SK-N-SH (cell line): ENCODE data around the gene ABR. TPM values are rescaled to one million over a fixed set of nuclear protein-coding genes. Genes with fewer than 3 reads are reported as not detected.

ENCODE experiments used
- CTCF ChIA-PET: fragments of 300-600, 350-600 bp; formaldehyde crosslinking; extraction: SDS; loops from one replicate; lab custom pipeline; 2021; lab: Yijun Ruan, JAX
- POLR2A ChIA-PET: fragments of 350-600 bp; sonication (Branson Sonifier 250); formaldehyde crosslinking; extraction: SDS; loops from one replicate; lab custom pipeline; 2020; ENCODE audit warnings: antibody characterized with exemption, inconsistent platforms; lab: Yijun Ruan, JAX
- DNase-seq: peaks from one replicate; pipeline ENCODE4 v3.0.0; 2012
- H2AFZ ChIP-seq: fragments of 200-600 bp; sonication (generic); 2 replicates; pipeline ENCODE4 v1.8.1; 2016; ENCODE audit warnings: antibody characterized with exemption, mild to moderate bottlenecking, low read depth
- H3F3A ChIP-seq: fragments of 200-600 bp; sonication (generic); replicated peaks from 2 replicates; pipeline ENCODE3; 2016; ENCODE audit warnings: antibody characterized with exemption, mild to moderate bottlenecking; ENCODE audit not compliant: insufficient read depth
- H3K27ac ChIP-seq, 2 experiments: fragments of 200-500 bp in 1 of 2; fragments of 200-600 bp in 1 of 2; sonication (Bioruptor generic) in 1 of 2; sonication (generic), shearing (Covaris generic) in 1 of 2; 2 replicates each; pipeline versions ENCODE4 v1.5.1 to v1.6.1; 2014 to 2016; ENCODE audit warnings: low read depth in 2 of 2, inconsistent platforms in 1 of 2, low read length in 1 of 2, mild to moderate bottlenecking in 1 of 2, mixed read lengths in 1 of 2
- H3K27me3 ChIP-seq: fragments of 200-600 bp; sonication (generic), shearing (Covaris generic); 2 replicates; pipeline ENCODE4 v1.6.1; 2016; ENCODE audit warnings: mixed run types; ENCODE audit not compliant: insufficient read depth
- H3K36me3 ChIP-seq, 2 experiments: fragments of 200-500 bp in 1 of 2; fragments of 200-600 bp in 1 of 2; sonication (Bioruptor generic) in 1 of 2; sonication (generic) in 1 of 2; replicated peaks in 1 of 2; 2 replicates each; pipeline versions ENCODE3 to v1.5.1; 2014 to 2016; ENCODE audit warnings: low read length in 1 of 2, mild to moderate bottlenecking in 1 of 2; ENCODE audit not compliant: insufficient read depth in 2 of 2, control insufficient read depth in 1 of 2
- H3K4me1 ChIP-seq, 2 experiments: fragments of 200-500 bp in 1 of 2; fragments of 200-600 bp in 1 of 2; sonication (Bioruptor generic) in 1 of 2; sonication (generic), shearing (Covaris generic) in 1 of 2; 2 replicates each; pipeline versions ENCODE4 v1.5.1 to v1.6.1; 2014 to 2016; ENCODE audit warnings: low read depth in 1 of 2, low read length in 1 of 2, mixed run types in 1 of 2; ENCODE audit not compliant: insufficient read depth in 2 of 2, control insufficient read depth in 1 of 2
- H3K4me2 ChIP-seq: fragments of 200-600 bp; sonication (generic), shearing (Covaris generic); 2 replicates; pipeline ENCODE4 v1.6.1; 2017; ENCODE audit warnings: mixed run types
- H3K4me3 ChIP-seq, 2 experiments: fragments of 200-500 bp in 1 of 2; fragments of 200-600 bp in 1 of 2; sonication (Bioruptor generic) in 1 of 2; sonication (generic), shearing (Covaris generic) in 1 of 2; 2 replicates each; pipeline versions ENCODE4 v1.5.1 to v1.8.1; 2014 to 2016; ENCODE audit warnings: low read depth in 2 of 2, inconsistent platforms in 1 of 2, low read length in 1 of 2, mild to moderate bottlenecking in 1 of 2, mixed read lengths in 1 of 2, moderate library complexity in 1 of 2
- H3K79me2 ChIP-seq: fragments of 200-600 bp; sonication (generic); 2 replicates; pipeline ENCODE4 v1.8.1; 2017; ENCODE audit warnings: mild to moderate bottlenecking; ENCODE audit not compliant: insufficient read depth
- H3K9ac ChIP-seq: fragments of 200-600 bp; sonication (generic); 2 replicates; pipeline ENCODE4 v1.6.1; 2017; ENCODE audit warnings: mixed run types
- H3K9me2 ChIP-seq: fragments of 200-600 bp; sonication (generic); 2 replicates; pipeline ENCODE4 v1.6.1; 2017; ENCODE audit warnings: mixed run types
- H3K9me3 ChIP-seq: fragments of 200-600 bp; sonication (generic); 2 replicates; pipeline ENCODE4 v1.6.1; 2017; ENCODE audit warnings: mixed run types, mild to moderate bottlenecking, moderate library complexity
- H4K20me1 ChIP-seq: fragments of 200-600 bp; sonication (generic); 2 replicates; pipeline ENCODE4 v1.6.1; 2017; ENCODE audit warnings: mild to moderate bottlenecking, mixed run types; ENCODE audit not compliant: insufficient read depth
- CHD2 ChIP-seq: fragments of 150-350 bp; IDR thresholded peaks from 2 replicates; pipeline ENCODE4 v1.6.1; 2018; ENCODE audit warnings: low read length; ENCODE audit not compliant: partially characterized antibody
- FOSL2 ChIP-seq: IDR thresholded peaks from 2 replicates; pipeline ENCODE4 v1.4.0; 2012; ENCODE audit warnings: low read depth, mild to moderate bottlenecking, moderate library complexity, borderline replicate concordance
- GABPA ChIP-seq: IDR thresholded peaks from 2 replicates; pipeline ENCODE4 v1.4.0; 2012; ENCODE audit warnings: low read depth, mild to moderate bottlenecking
- MAX ChIP-seq: IDR thresholded peaks from 2 replicates; pipeline ENCODE4 v1.4.0; 2012; ENCODE audit warnings: low read depth
- NFIC ChIP-seq: IDR thresholded peaks from 2 replicates; pipeline ENCODE4 v1.4.0; 2012; ENCODE audit warnings: borderline replicate concordance
- PBX3 ChIP-seq: IDR thresholded peaks from 2 replicates; pipeline ENCODE4; 2012
- SIN3A ChIP-seq: IDR thresholded peaks from 2 replicates; pipeline ENCODE4 v1.6.1; 2012; ENCODE audit warnings: low read depth, mild to moderate bottlenecking, low read length, moderate library complexity, borderline replicate concordance
- SMC3 ChIP-seq: IDR thresholded peaks from 2 replicates; pipeline ENCODE4 v1.6.1; 2012; ENCODE audit warnings: low read depth, low read length, improper control_type of control experiment
- TAF1 ChIP-seq: IDR thresholded peaks from 2 replicates; pipeline ENCODE4 v1.6.1; 2012; ENCODE audit warnings: low read depth, mild to moderate bottlenecking, low read length, moderate library complexity, borderline replicate concordance
- TEAD4 ChIP-seq: IDR thresholded peaks from 2 replicates; pipeline ENCODE4 v1.4.0; 2012; ENCODE audit warnings: mild to moderate bottlenecking, borderline replicate concordance; ENCODE audit not compliant: insufficient read depth
- USF2 ChIP-seq: fragments of 150-350 bp; IDR thresholded peaks from 2 replicates; pipeline ENCODE4 v1.6.1; 2017; ENCODE audit warnings: antibody characterized with exemption, low read length, low read depth, borderline replicate concordance
- WGBS: methylation state at CpG from one replicate; pipeline ENCODE4 v1.1.6; 2017; ENCODE audit warnings: low lambda C conversion rate; 5-methylcytosine and 5-hydroxymethylcytosine counted together
- polyA plus RNA-seq, 3 experiments: library from polyadenylated mRNA; depleted of rRNA; stranded (reverse); fragments of >200 nt; gene quantifications; 2 replicates each; pipeline ENCODE4 v1.2.3, GENCODE V29; 2012
- TF ChIP-seq, protein P1 (sequence below): fragments of 200-600 bp; sonication (generic); IDR thresholded peaks from 2 replicates; pipeline ENCODE4 v1.6.1; 2017; ENCODE audit warnings: antibody characterized with exemption, mild to moderate bottlenecking, moderate library complexity

ABR gene
- polyA plus RNA-seq, 1 of the 3 experiments (the other 2 are of a cell fraction) = 117 TPM

- CTCF ChIA-PET = interaction anchor here (0.6 to 5.1 kb wide), 59 partner anchors 8 to 604 kb away, joined by 3 to 155 read pairs (median 5); partner anchors contain the start of genes GEMIN4, GLOD4, MRM3 and TIMM22
- peaks cover 16% of the 10 kb centered on the region for H3K27me3 ChIP-seq
- no peak overlapping the region for H3K27ac ChIP-seq
- H3K4me1 ChIP-seq = peaks cover 0 to 10% of the 10 kb centered on the region in 2 experiments; a peak in 2 of 4 replicates
- H4K20me1 ChIP-seq = peaks cover 12% of the 10 kb centered on the region
- POLR2A ChIA-PET = interaction anchor here (0.9 to 1.2 kb wide), 2 partner anchors 186 to 199 kb away, joined by 3 to 8 read pairs; partner anchors contain the start of genes GLOD4 and MRM3
- H3K9me3 ChIP-seq = no peaks in the 10 kb centered on the region
- no peaks in the 10 kb centered on the region for H3K9me2 ChIP-seq
- TF ChIP-seq GABPA (no peak), USF2 (no peak), TAF1 (no peak), FOSL2 (no peak), PBX3 (no peak), SIN3A (no peak), TEAD4 (no peak), NFIC (no peak), CHD2 (no peak), SMC3 (no peak), MAX (no peak)
- TF ChIP-seq, protein P1, sequence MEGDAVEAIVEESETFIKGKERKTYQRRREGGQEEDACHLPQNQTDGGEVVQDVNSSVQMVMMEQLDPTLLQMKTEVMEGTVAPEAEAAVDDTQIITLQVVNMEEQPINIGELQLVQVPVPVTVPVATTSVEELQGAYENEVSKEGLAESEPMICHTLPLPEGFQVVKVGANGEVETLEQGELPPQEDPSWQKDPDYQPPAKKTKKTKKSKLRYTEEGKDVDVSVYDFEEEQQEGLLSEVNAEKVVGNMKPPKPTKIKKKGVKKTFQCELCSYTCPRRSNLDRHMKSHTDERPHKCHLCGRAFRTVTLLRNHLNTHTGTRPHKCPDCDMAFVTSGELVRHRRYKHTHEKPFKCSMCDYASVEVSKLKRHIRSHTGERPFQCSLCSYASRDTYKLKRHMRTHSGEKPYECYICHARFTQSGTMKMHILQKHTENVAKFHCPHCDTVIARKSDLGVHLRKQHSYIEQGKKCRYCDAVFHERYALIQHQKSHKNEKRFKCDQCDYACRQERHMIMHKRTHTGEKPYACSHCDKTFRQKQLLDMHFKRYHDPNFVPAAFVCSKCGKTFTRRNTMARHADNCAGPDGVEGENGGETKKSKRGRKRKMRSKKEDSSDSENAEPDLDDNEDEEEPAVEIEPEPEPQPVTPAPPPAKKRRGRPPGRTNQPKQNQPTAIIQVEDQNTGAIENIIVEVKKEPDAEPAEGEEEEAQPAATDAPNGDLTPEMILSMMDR = no peak
- no peaks in the 10 kb centered on the region for H3K36me3 ChIP-seq
- peaks cover 3% of the 10 kb centered on the region for H3F3A ChIP-seq
- H3K79me2 ChIP-seq = peaks cover 25% of the 10 kb centered on the region
- no peak for DNase-seq
- H2AFZ ChIP-seq = peak overlapping the region; percentile 42; the same call in 1 of the 2 replicates
- peak overlapping the region in 1 of 2 experiments; percentile 44; a peak in 1 of 4 replicates for H3K4me3 ChIP-seq
- no peak overlapping the region for H3K9ac ChIP-seq
- WGBS = 40% methylated on average over 10 of the region's 10 CpGs
- no peak overlapping the region for H3K4me2 ChIP-seq
These were observed 198.5 kb downstream of the ABR start for GRCh38 chr17:981292-981658.
